ENCODE measurements around the gene CNTN3. TPM values are rescaled to one million over a fixed set of nuclear protein-coding genes. Genes with fewer than 3 reads are reported as not detected.

CNTN3 gene
- total and polyA plus RNA-seq, 3 donors from 2014 or later, result 2.4 to 4.1 (median 3.7) TPM

GRCh38 chr3:74639681-74640080 is 25.2 kb upstream of the CNTN3 start:
- Histone ChIP-seq H3K4me3 (no peak overlapping the region), H3K9me3 (no peaks in the 10 kb centered on the region), H3K36me3 (ENCODE audit: low read depth, missing control alignments) (no peaks in the 10 kb centered on the region), H3K27me3 (no peaks in the 10 kb centered on the region), H3K4me1 (peaks cover 11% of the 10 kb centered on the region), H3K27ac (no peak overlapping the region)
- WGBS, 2 donors, result 88 to 94% methylated on average over 3 of the region's 3 CpGs
- no peak for DNase-seq
- intact Hi-C loops (cut with DNase I; ENCODE audit: low total_unique reads), result no loop called here
- TF ChIP-seq, protein P1, sequence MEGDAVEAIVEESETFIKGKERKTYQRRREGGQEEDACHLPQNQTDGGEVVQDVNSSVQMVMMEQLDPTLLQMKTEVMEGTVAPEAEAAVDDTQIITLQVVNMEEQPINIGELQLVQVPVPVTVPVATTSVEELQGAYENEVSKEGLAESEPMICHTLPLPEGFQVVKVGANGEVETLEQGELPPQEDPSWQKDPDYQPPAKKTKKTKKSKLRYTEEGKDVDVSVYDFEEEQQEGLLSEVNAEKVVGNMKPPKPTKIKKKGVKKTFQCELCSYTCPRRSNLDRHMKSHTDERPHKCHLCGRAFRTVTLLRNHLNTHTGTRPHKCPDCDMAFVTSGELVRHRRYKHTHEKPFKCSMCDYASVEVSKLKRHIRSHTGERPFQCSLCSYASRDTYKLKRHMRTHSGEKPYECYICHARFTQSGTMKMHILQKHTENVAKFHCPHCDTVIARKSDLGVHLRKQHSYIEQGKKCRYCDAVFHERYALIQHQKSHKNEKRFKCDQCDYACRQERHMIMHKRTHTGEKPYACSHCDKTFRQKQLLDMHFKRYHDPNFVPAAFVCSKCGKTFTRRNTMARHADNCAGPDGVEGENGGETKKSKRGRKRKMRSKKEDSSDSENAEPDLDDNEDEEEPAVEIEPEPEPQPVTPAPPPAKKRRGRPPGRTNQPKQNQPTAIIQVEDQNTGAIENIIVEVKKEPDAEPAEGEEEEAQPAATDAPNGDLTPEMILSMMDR (IDR thresholded peaks at IDR 0.05), result no peak
- TF ChIP-seq POLR2A (IDR thresholded peaks at IDR 0.05), result no peak

DNA sequence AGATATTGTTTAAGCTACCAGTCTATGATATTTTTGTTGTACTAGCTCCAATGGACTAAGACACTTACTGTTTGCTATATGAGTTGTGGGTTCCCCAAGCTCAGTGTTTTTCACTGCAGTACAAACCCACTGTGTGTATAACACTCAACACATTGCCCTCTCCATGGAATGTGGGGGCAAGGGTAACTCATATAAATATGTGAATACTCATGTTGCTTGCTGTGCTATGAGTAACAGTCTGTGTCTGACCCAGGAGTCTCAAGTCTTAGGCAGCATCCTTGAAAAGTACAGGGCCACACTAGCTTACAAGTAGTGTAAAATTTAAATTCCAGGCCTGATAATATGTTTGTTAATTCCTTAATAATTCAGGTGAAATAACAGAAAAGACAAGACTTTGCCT is 22.5 kb upstream of the CNTN3 start:
- no peak overlapping the region for H3K4me3 ChIP-seq
- no peak for DNase-seq
- H3K4me1 ChIP-seq, result no peaks in the 10 kb centered on the region
- H3K27ac ChIP-seq, result no peak overlapping the region
- no peaks in the 10 kb centered on the region for H3K36me3 ChIP-seq (ENCODE audit: low read depth, missing control alignments)
- no peaks in the 10 kb centered on the region for H3K9me3 ChIP-seq
- TF ChIP-seq, protein P1 (IDR thresholded peaks at IDR 0.05), result no peak
- no peak for TF ChIP-seq POLR2A (IDR thresholded peaks at IDR 0.05)
- H3K27me3 ChIP-seq, result no peaks in the 10 kb centered on the region
- intact Hi-C loops (cut with DNase I; ENCODE audit: low total_unique reads), result no loop called here

DNA sequence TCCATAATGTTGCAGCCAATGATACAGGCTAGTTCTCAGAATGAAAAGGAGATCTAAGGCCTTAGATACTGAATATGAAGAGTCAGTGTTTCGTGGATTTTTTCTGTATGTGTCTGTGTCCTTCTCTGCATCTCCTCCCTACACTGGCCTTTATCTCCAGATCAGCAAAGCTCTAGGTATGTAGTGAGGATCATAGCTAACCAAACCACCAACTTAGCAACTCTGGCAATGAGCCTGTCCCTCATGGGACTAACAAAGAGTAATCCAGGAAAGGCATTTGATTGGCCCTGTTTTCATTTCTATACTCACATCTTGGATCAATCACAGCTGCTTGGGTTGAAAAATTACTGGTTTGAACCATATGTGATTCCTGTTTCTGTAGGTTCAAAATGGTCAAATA is 18.6 kb upstream of the CNTN3 start:
- WGBS, 2 donors, result 100% methylated on average over 1 of the region's 1 CpG
- Histone ChIP-seq H3K9me3 (no peaks in the 10 kb centered on the region), H3K4me1 (no peaks in the 10 kb centered on the region), H3K27ac (no peak overlapping the region), H3K27me3 (no peaks in the 10 kb centered on the region), H3K36me3 (ENCODE audit: low read depth, missing control alignments) (no peaks in the 10 kb centered on the region), H3K4me3 (no peak overlapping the region)
- no peak for TF ChIP-seq POLR2A (IDR thresholded peaks at IDR 0.05)
- TF ChIP-seq, protein P1 (IDR thresholded peaks at IDR 0.05), result no peak
- intact Hi-C loops (cut with DNase I; ENCODE audit: low total_unique reads), result no loop called here
- DNase-seq, result no peak

DNA sequence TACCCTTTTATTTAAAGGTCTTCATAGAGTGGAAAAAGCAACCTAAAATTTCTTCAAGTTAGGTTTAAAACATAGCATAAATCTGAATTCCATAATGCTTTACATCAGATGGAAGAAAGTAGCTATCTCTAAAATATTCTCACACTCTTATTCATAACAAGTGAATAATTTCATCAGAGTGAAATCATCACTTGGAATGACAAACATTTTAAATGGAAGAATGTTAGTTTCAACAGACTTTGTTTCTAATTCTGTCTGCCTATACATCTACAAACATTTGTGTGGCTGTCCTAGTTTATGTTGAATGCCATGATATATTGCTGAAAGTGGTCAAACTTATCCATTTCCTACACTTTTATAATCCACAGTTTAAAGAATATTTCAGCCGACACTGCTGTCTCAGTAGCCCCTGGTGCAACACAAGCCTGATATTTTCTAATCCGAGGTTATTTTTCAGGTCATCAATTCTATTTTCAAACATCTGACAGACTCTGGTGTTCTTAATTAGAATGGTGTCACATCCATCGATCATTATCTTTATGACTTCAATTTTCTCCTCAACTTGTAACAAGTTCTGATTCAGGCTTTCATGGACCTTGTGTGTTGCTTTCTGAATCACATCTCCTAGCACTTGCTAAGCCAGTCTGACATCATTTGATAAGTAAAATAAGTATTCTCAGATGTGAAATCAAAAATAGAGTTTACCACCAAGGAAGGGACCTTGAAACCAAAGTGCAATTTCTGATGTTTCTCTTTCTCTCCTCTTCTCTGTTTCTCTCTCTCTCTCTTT is 17.1 kb upstream of the CNTN3 start:
- no peak overlapping the region for H3K27ac ChIP-seq
- H3K36me3 ChIP-seq (ENCODE audit: low read depth, missing control alignments), result no peaks in the 10 kb centered on the region
- WGBS, 2 donors, result 75 to 81% methylated on average over 3 of the region's 3 CpGs
- H3K4me1 ChIP-seq, result no peaks in the 10 kb centered on the region
- no peak overlapping the region for H3K4me3 ChIP-seq
- intact Hi-C loops (cut with DNase I; ENCODE audit: low total_unique reads), result no loop called here
- no peaks in the 10 kb centered on the region for H3K9me3 ChIP-seq
- H3K27me3 ChIP-seq, result no peaks in the 10 kb centered on the region
- TF ChIP-seq POLR2A (IDR thresholded peaks at IDR 0.05), result no peak
- TF ChIP-seq, protein P1 (IDR thresholded peaks at IDR 0.05), result no peak
- no peak for DNase-seq

DNA sequence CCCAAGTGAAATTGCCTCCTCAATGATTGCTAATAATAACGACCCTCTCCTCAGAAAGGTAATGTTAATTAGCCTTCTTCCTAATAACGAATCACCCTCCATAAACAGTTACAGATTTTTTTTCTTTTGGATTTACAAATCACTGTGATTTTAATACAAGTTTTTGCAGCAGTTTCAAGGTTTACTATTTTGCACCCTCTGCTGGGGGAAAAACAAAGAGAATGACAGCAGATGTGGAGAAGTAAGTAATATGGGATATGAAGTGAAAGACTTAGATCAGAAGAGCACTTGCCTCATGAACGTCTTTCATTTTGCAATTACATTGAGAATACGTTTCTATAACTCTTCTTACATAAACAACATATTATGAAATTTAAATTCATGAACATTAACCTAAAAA is 16.1 kb upstream of the CNTN3 start:
- intact Hi-C loops (cut with DNase I; ENCODE audit: low total_unique reads), result no loop called here
- H3K36me3 ChIP-seq (ENCODE audit: low read depth, missing control alignments), result no peaks in the 10 kb centered on the region
- H3K27ac ChIP-seq, result no peak overlapping the region
- H3K9me3 ChIP-seq, result no peaks in the 10 kb centered on the region
- no peaks in the 10 kb centered on the region for H3K4me1 ChIP-seq
- no peaks in the 10 kb centered on the region for H3K27me3 ChIP-seq
- no peak overlapping the region for H3K4me3 ChIP-seq
- TF ChIP-seq, protein P1 (IDR thresholded peaks at IDR 0.05), result peak in 2 of 3 experiments; percentile 17 to 20
- no peak for TF ChIP-seq POLR2A (IDR thresholded peaks at IDR 0.05)
- DNase-seq, result no peak
- WGBS, 2 donors, result 44 to 59% methylated on average over 4 of the region's 4 CpGs

Data from testis (tissue), 3 donors.